Skin of body (tissue), 2 donors: ENCODE results near the gene LRRC45. TPM values are rescaled to one million over a fixed set of nuclear protein-coding genes. Genes with fewer than 3 reads are reported as not detected.
"Not testable (repeated sequence)": the region's sequence is repeated elsewhere in the genome, so short reads cannot be mapped to it uniquely, and the experiment has no call there.

Experiments used
- DNase-seq: peaks from one replicate; lab custom pipeline; 2025; lab: John Stamatoyannopoulos, UW
- total RNA-seq: library from RNA; depleted of rRNA; stranded (reverse); fragments of >200 nt; gene quantifications from one replicate; pipeline ENCODE4 v1.2.3, GENCODE V29; 2014

The LRRC45 gene
- 8.6 TPM for total RNA-seq

DNA sequence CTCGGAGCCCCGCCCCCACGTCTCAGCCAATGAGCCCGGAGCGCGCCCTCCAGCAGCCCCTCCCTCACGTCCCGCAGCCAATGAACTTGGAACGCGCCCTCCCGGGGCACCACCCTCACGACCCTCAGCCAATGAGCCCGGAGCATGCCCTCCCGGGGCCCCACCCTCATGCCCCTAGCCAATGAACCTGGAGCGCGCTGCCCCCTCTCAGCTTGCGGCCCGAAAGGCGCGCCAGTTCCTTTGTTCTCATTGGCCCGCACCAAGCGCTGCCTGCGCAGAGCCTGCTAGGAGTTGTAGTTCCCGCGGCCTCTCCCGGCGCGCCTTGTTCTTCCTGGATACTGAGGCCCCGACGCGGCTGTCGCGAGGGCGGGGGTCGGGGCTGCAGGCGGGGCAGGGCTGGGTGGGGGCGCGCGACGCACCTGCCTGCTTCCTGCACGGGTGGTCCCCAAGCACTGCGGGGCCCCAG lies at the start of gene LRRC45:
TSS of gene LRRC45 (plus strand) at position 325 of the 466 bp plus-strand sequence. CDS start 339 bp downstream, outside the sequence.
- DNase-seq: peak; percentile 99

- DNase-seq: no peak
Observed at GRCh38 chr17:81973432-81973831, 49.7 kb upstream of the LRRC45 start.

- DNase-seq: no peak
Observed at GRCh38 chr17:81976332-81977210, 46.5 kb upstream of the LRRC45 start.

GRCh38 chr17:81977211-81977808 lies 45.8 kb upstream of the LRRC45 start, which contains the start of gene ASPSCR1:
Gene ASPSCR1 (plus strand): TSS chr17:81977629. CDS start chr17:81977647, 18 bp downstream.
- peak; percentile 94 for DNase-seq

- DNase-seq: no peak
Observed at GRCh38 chr17:81978524-81979298, 44.4 kb upstream of the LRRC45 start.

- no peak for DNase-seq
Observed at GRCh38 chr17:81980122-81980521, 43.0 kb upstream of the LRRC45 start.

DNA sequence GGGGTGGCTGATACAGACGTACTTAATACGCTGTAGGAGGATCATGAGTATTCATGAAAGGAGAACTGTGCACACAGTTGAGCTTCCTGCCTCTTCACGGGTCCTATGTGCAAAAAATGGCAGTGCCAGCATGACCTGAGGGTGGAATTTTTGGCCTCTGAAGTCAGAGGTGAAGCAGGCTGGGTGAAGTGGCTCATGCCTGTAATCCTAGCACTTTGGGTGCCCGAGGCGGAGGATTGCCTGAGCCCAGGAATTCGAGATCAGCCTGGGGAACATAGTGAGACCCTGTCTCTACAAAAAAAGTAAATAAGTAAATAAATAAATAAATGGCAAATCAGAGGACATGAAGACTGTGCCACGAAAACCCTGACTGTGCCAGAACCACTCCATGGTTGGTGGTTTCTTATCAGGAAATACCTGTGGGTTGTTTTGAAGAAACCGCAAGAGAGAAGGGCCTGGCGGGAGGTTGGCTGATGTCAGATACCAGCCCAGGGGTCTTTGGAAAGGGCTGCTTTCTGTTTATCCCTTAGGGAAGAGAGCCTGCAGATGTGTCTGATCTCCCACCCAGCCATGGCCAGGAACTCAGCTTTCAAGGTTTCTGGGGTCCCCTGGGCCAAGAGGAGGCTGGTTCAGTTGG lies 42.3 kb upstream of the LRRC45 start:
- no peak for DNase-seq

DNA sequence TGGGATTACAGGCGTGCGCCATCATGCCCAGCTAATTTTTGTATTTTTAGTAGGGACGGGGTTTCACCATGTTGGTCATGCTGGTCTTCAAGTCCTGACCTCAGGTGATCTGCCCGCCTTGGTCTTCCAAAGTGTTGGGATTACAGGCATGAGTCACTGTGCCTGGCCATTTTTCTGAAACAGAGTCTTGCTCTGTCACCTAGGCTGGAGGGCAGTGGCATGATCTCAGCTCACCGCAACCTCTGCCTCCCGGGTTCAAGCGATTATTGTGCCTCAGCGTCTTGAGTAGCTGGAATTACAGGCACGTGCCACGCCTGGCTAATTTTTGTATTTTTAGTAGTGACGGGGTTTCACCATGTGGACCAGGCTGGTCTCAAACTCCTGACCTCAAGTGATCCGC lies 41.6 kb upstream of the LRRC45 start:
- not testable (repeated sequence) for DNase-seq

DNA sequence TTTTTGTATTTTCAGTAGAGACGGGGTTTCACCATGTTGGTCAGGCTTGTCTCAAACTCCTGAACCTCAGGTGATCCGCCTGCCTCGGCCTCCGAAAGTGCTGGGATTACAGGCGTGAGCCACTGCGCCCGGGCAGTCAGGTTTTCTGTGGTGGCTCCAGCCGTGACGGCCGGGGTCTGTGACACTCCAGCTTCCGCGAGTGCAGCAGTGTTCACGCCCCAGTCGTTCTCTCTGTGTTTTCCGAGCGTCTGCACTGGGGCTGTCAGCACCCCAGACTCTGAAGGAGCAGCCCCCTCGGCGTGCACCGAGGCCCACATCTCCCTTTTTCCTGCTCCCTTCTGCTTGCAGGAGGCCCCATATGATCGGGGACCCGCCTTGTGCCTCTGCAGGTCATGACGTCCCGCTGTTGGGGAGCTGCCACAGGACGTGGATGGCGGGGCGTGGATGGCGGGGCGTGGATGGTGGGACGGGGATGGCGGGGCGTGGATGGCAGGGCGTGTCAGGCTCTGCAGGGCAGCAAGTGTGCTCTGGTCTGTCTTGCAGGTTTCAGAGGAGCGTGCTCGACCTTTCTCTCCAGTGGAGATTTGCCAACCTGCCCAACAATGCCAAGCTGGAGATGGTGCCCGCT lies 40.0 kb upstream of the LRRC45 start:
- DNase-seq: no peak

DNA sequence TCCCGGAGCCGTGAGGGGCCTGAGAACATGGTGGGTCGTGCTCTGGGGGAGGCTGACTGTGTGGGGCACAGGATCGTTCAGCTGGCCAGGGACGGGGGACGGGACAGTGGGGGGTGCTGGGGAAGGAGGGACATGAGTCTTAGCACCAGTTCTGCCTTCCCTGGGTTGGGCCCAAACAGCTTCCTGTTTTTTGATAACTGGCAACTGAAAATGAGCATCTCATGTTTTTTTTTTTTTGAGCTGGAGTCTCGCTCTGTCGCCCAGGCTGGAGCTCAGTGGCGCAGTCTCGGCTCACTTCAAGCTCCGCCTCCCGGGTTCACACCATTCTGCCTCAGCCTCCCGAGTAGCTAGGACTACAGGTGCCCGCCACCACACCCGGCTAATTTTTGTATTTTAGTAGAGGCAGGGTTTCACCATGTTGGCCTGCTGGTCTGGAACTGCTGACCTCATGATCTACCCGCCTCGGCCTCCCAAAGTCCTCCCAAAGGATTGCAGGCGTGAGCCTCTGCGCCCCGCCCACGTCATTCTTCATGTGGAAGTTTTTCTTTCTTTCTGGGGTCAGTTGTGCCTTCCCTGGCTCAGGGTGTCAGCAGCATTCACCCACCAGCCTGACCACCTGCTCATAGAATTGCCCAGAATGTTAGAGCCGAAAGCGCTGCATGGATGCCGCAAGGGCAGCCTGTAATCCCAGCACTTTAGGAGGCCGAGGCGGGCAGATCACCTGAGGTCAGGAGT lies 39.3 kb upstream of the LRRC45 start:
- no peak for DNase-seq

DNA sequence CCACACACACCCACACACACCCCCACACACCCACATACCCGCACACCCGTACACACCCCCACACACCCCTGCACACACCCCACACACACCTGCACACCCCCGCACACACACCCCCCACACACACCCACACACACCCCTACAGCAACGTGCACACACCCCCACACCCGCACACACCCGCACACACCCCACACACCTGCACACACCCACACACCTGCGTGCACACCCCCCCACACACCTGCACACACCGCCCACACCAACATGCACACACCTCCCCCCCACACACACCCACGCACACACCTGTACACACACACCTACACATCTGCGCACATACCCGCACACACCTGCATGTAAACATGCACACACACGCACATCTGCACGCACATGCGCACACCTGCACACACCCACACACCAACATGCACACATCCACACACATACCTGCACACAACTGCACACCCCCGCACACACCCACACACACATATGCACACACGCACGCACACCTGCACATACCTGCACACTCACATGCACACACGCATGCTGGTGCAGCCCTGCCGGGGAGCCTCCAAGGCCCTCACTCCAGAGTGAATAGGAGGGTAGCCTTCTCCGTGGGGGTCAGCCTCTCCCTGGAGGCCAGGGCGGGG lies 38.2 kb upstream of the LRRC45 start:
- no peak for DNase-seq

- no peak for DNase-seq
Observed at GRCh38 chr17:81986606-81987005, 36.5 kb upstream of the LRRC45 start.

DNA sequence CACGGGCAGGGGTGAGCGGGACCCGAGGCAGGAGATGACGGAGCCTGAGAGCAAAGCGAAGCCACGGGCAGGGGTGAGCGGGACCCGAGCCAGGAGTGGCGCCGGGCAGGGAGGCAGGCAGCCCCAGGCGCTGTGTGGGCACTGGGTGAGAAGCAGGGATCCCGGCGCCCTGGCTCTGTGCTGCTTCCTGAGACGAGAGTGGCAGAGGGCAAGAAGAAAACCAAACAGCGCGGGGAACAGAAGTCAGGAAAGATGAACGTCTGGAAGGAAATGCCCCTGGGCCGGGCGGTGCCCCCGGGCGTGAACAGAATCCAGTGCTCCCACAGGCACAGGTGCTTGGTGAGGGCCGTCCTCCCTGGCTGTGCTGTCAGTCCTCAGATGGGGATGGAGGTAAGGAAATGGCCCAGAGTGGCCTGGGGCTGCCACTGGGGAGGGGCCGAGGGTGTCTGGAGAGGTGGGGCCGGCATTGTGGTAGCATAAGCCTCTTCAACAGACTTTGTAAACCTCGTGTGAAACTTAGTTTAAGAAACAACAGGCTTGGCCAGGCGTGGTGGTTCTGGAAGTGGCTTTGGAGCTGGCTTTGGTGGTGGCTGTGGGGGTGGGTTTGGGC lies 35.8 kb upstream of the LRRC45 start:
- no peak for DNase-seq

GRCh38 chr17:81990836-81991683 lies 32.0 kb upstream of the LRRC45 start:
- no peak for DNase-seq

DNA sequence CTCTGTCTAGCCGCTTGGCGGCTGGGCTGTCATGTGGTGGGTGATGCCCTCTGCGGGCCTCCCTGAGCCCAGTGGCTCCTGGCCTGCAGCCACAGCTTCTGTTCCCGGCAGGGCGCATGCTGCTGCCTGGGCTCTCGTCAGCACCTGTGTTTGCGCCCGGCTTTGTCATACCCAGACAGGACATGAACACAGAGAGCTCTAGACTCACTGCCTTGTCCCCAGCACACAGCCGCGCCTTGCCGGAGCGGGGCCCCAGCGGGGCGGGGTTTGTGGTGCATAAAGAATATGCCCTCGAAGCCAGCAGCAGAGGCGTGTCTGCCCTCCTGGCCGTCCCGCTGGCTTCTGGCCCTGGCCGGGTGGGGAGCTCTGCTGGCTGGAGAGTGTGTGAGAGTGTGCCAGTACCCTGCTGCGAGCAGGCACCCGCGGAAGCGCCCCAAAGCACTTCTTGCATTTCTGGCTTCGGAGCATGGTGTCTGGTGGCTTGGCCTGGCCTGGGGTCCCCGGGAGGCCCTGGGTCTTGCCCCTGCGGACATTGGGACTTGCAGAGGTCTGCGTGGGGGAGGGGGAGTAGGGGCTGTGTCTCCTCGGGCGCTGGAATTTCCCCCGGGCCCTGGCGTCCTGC lies 31.3 kb upstream of the LRRC45 start:
- no peak for DNase-seq

DNA sequence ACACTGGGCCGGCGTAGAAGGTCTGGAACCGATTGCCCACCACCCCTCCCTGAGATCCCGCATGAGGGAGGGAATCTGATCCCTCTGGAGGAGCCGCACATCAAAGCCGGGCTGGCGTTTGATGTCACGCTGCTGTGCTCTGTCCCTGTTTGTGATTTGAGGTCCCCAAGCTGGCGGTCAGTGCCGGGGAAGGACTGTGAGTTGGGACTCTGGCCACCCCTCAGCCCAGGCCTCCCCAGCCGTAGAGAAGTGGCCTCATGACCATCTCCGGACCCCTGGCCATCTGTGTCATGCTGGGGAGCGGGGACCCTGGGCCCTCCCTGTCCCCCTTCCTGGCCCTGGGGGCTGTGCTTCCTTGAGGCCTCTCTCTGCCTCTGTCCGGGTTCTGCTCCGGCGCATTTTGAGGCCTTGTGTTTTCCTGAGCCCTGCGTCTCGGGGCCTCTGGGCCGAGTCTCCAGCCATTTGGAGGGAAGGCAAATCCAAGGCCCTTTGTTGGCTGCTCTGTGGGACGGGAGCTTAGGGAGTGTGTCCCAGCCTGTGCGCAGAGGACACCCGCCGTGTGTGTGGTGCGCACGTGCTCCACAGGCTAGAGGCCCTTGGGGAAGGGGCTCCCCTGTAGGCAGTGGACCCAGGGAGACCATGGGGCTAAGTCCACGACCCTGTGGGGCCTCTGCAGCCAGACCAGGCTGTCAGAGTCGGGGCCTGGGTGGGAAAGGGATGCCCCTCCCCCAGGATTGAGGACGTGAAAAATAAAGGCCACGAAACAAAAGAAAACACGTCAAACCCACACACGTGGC lies 30.6 kb upstream of the LRRC45 start:
- DNase-seq: no peak
